ENCODE measurements around the gene UTS2R.
"Not testable (repeated sequence)": the region's sequence is repeated elsewhere in the genome, so short reads cannot be mapped to it uniquely, and the experiment has no call there.

UTS2R gene

GRCh38 chr17:82334204-82334621 lies 37.4 kb upstream of the UTS2R start:
- DNase-seq (ENCODE audit: low read depth), result no peak

GRCh38 chr17:82334622-82335394 lies 36.8 kb upstream of the UTS2R start:
- DNase-seq (ENCODE audit: low read depth), result no peak

GRCh38 chr17:82338858-82339633 lies 32.5 kb upstream of the UTS2R start:
- DNase-seq (ENCODE audit: low read depth), result no peak

GRCh38 chr17:82339634-82340580 lies 31.7 kb upstream of the UTS2R start:
- no peak for DNase-seq (ENCODE audit: low read depth)

GRCh38 chr17:82342361-82343079 lies 29.0 kb upstream of the UTS2R start:
- DNase-seq (ENCODE audit: low read depth), result no peak

GRCh38 chr17:82343560-82343959 lies 28.0 kb upstream of the UTS2R start:
- DNase-seq (ENCODE audit: low read depth), result no peak

- no peak for DNase-seq (ENCODE audit: low read depth)
These were observed 27.2 kb upstream of the UTS2R start for GRCh38 chr17:82344175-82344907.

- DNase-seq (ENCODE audit: low read depth), result no peak
These were observed 26.2 kb upstream of the UTS2R start for GRCh38 chr17:82345151-82345976.

GRCh38 chr17:82346342-82347300 lies 24.9 kb upstream of the UTS2R start:
- no peak for DNase-seq (ENCODE audit: low read depth)

GRCh38 chr17:82347994-82348393 lies 23.6 kb upstream of the UTS2R start:
- not testable (repeated sequence) for DNase-seq (ENCODE audit: low read depth)

GRCh38 chr17:82348434-82348833 lies 23.1 kb upstream of the UTS2R start:
- no peak for DNase-seq (ENCODE audit: low read depth)

- no peak for DNase-seq (ENCODE audit: low read depth)
These were observed 22.7 kb upstream of the UTS2R start for GRCh38 chr17:82348866-82349265.

- no peak for DNase-seq (ENCODE audit: low read depth)
These were observed 22.3 kb upstream of the UTS2R start for GRCh38 chr17:82349287-82349701.

GRCh38 chr17:82350182-82351030 lies 21.2 kb upstream of the UTS2R start:
- DNase-seq (ENCODE audit: low read depth), result no peak

GRCh38 chr17:82351254-82351712 lies 20.3 kb upstream of the UTS2R start:
- no peak for DNase-seq (ENCODE audit: low read depth)

- peak; percentile 73 for DNase-seq (ENCODE audit: low read depth)
These were observed 19.7 kb upstream of the UTS2R start for GRCh38 chr17:82351713-82352488.

- no peak for DNase-seq (ENCODE audit: low read depth)
These were observed 18.1 kb upstream of the UTS2R start for GRCh38 chr17:82353484-82353883.

Measured in activated T-helper 9 cell treated with anti-CD3 and anti-CD28 coated beads, Interleukin-2, amount 50 U/mL, for 16 hours (primary cell).